HG03571 (cell line): ENCODE measurements around the gene MAGEB2.
"Not testable (repeated sequence)": the region's sequence is repeated elsewhere in the genome, so short reads cannot be mapped to it uniquely, and the experiment has no call there.

Experiments used
- ATAC-seq: cut with Tn5 transposase; IDR thresholded peaks from one replicate; pipeline ENCODE4 v1.9.1; 2021; ENCODE audit not compliant: unreplicated experiment

Gene MAGEB2, protein sequence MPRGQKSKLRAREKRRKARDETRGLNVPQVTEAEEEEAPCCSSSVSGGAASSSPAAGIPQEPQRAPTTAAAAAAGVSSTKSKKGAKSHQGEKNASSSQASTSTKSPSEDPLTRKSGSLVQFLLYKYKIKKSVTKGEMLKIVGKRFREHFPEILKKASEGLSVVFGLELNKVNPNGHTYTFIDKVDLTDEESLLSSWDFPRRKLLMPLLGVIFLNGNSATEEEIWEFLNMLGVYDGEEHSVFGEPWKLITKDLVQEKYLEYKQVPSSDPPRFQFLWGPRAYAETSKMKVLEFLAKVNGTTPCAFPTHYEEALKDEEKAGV

DNA sequence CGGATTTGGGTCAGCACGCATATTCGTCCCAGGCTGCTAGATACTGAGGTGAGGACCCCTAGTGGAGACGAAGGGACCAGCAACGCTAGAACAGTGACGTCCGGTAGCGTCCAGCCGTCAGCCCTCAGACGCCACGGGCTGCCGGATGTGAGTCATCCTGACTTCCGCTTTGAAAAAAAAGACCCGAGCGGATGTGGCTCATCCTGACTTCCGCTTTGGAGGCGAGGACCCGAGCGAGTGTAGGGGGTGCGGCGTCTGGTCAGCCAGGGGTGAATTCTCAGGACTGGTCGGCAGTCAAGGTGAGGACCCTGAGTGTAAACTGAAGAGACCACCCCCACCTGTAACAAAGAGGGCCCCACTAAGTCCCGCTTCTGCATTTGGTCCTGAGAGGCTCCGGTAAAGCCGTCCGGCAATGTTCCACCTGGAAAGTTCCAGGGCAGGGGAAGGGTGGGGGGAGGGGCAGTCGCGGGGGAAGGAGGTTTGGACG lies at the start of gene MAGEB2:
Gene MAGEB2 (plus strand): TSS at position 207 of the 487 bp plus-strand sequence. CDS start 3,018 bp downstream, outside the sequence.
- ATAC-seq: no peak

DNA sequence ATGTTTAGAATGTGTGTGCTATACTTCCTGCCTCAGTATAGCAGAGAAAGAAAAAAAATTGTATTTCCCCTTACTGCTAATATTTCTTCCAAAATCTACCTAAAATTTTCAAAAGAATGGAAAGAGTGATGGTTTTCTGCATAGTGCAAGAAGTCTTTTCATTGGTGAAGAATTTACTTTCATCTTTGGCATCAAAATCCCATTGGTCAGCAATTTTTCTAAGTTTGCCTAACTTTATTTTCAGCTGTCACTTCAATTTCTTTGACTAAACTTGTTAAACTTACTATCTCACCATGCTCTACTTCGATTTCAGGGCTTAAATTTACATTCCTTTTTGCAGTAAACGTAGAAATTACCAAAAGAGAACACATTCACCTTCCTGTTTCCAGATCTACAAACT lies 44.5 kb upstream of the MAGEB2 start:
- ATAC-seq: no peak

DNA sequence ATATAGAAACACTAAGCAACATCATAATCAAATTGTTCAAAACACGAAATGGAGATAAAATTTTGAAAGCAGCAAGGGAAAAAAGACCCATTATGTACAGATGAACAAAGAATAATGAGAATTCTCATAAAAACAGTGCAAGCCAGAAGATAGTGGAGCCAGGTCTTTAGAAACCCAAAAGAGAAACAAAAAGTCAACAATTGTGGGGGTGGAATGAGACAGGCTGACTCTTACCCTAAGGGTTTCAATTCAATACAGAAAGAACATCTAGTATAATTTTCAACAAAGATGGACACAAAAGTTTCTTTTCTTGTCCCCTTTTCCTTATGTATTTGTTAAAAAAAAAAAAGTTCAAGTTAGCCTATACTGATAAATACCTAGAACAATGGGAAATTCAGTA lies 34.0 kb upstream of the MAGEB2 start:
- ATAC-seq: no peak

DNA sequence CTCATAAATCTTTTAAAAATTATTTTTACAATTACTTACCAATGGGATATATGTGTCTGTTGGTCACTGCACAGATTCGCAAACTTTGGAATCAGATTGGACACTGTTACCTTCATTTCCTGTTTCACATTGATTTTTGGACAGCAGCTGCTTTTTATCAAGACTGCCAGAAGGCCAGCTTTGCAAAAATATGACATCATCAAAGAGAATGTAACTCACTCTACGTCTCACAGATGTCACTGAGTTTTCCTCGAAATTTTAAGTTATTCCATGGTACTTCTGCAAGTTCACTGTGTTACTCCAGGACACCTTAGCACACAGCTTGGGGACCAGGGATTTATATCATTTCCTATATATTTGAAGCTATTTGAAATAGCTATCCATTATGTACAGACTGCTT lies 31.8 kb upstream of the MAGEB2 start:
- no peak for ATAC-seq

DNA sequence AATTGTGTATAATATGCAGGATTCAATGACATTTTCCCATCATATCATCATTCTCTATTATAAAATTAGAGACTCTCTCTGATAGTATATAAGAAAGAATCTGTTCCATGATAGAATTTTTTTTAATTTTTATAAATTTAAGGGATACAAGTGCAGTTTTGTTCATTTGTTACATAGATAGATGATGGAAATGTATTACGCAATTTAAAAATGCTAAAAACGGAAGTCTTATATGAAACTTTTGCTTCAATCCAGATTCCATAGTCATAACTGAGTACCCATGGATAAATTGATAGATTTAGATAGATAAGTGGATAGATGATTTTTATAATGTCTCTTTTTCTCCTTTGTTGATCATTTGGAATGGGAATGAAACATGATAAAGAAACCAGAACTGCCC lies 24.9 kb upstream of the MAGEB2 start:
- no peak for ATAC-seq

- ATAC-seq: not testable (repeated sequence)
Measured at GRCh38 chrX:30193910-30194309, 21.5 kb upstream of the MAGEB2 start.

- no peak for ATAC-seq
Measured at GRCh38 chrX:30196322-30196721, 19.0 kb upstream of the MAGEB2 start.

DNA sequence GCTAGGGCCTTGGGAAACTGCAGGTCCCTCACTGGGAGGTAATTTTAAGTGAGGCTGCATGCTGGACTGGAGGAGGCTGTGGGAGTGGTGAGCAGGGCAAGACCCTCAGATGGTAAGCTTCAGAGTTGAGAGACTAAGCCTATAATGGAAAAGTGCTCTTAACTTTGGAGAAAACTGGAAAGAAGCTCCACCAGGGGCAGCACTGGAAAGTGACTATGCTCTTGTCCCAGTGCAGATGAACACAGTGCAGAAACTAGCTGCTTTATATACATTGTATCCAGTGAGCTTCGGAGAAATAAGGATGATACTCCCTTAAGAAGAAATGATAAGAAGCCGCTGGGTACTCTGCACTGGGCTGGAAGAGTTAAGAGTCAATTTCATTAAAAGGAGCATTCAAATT lies 3.2 kb upstream of the MAGEB2 start:
- no peak for ATAC-seq

GRCh38 chrX:30217465-30217864 lies 2.1 kb downstream of the MAGEB2 start:
- no peak for ATAC-seq

DNA sequence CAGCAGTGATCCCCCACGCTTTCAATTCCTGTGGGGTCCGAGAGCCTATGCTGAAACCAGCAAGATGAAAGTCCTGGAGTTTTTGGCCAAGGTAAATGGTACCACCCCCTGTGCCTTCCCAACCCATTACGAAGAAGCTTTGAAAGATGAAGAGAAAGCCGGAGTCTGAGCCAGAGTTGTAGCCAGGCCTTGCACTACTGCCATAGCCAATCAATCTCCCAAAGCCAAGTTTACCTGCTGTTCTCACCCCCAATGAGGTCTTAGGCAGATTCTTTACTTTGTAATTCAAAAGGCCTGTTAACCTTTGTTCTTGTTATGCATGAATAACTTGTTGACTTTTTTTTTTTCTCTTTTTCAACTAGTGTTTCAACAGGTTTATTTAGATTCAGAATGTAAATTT lies 4.0 kb downstream of the MAGEB2 start:
- ATAC-seq: no peak

GRCh38 chrX:30220661-30221060 lies 5.3 kb downstream of the MAGEB2 start:
- ATAC-seq: no peak

DNA sequence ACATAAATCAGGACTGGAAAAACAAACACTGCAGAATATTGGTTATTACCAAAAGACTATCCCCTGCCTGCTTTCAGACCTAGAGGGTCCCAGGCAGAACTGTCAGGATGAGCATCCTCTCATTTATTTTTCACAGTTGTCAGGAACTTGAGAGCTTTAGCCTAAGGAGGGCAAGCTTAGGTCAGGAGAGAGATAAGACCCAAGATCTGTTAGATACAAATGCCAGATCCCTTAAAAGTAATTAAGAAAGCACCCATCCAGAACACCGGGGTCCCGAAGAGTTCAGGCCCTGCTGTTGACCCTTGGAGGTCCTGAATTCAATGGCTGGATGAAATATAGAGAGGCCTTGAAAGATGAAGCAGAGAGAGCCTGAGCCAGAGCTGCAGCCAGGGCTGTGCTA lies 9.2 kb downstream of the MAGEB2 start:
- ATAC-seq: no peak

DNA sequence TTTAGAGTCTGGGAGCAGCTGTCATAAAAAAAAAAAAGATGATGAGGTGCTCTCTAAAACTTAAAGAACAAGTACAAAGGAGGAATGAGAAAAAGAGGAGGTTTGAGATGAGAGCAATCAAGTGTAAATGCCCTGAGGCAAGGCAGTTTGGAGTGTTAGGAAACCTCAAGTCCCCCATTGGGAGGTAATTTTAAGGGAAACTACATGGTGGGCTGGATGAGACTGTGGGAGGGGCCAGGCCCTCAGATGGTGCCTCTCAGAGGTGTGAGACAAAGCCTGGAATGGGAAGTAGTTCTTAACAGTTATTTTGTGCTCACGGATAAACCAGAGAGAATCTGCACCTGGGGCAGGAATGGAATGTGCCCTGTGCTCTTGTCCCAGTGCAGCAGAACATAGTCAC lies 13.2 kb downstream of the MAGEB2 start:
- no peak for ATAC-seq

DNA sequence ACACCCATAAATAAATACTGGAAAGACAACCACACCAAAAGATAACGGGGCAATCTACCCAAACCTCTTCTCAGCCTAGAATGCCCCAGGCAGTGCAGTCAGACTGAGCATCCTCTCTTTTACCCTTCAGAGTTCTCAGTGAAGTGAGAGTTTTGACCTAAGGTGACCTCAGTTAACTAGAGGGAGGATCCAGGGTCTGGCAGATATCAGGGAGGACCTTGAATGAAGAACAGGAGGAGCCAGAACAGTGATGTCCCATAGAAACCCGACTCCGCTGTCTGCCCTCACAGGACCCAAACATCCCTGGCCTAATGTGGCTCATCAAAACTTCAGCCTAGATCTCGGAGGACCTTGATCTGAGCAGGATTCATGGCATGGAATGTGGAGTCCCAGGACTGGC lies 15.0 kb downstream of the MAGEB2 start, which contains the start of gene MAGEB3:
Gene MAGEB3 (plus strand): TSS at position 263 of the 400 bp plus-strand sequence. CDS start 5,268 bp downstream, outside the sequence.
- ATAC-seq: no peak

GRCh38 chrX:30241724-30242415 lies 26.5 kb downstream of the MAGEB2 start, which contains the start of gene MAGEB4:
TSS of gene MAGEB4 (plus strand) at chrX:30242000. CDS start at chrX:30242136, 136 bp downstream.
- ATAC-seq: no peak

- ATAC-seq: no peak
Measured at GRCh38 chrX:30246769-30247489, 31.6 kb downstream of the MAGEB2 start, which contains the start of gene MAGEB1. TSS of gene MAGEB1 (plus strand) at chrX:30247146. CDS start at chrX:30250494, 3,348 bp downstream.

- peak; percentile 62 for ATAC-seq
Measured at GRCh38 chrX:30248854-30249253, 33.5 kb downstream of the MAGEB2 start.

GRCh38 chrX:30253257-30253656 lies 37.9 kb downstream of the MAGEB2 start:
- no peak for ATAC-seq

DNA sequence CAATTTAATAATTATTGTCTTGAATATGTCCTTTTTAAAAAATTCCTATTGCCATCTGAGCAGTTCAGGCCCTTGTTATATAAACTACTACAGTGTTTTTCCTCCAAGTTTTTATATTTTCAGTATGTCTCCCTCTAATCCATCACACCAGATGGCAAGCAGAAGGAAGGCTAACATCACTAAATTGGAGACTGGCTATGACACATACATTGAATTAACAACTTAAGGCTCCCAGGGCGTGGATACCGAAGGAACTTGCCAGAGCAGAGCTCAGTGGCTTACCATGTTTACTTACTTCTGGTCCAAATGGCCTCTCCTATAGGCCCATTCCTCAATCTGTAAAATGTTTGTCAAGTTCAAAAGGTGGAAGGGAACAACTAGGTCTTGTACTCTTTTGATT lies 44.6 kb downstream of the MAGEB2 start:
- ATAC-seq: no peak

GRCh38 chrX:30261012-30261411 lies 45.6 kb downstream of the MAGEB2 start:
- ATAC-seq: no peak

GRCh38 chrX:30262763-30263162 lies 47.4 kb downstream of the MAGEB2 start:
- no peak for ATAC-seq
